Activated CD4-positive, alpha-beta T cell treated with anti-CD3 and anti-CD28 coated beads, Interleukin-2, Interleukin-4, amounts not matched to agents 100 ng/mL and 50 ng/mL, durations not matched to agents 16 hours and 8 hours (primary cell): Measurements from ENCODE around the gene PSMD1.
"Not testable (repeated sequence)": the region's sequence is repeated elsewhere in the genome, so short reads cannot be mapped to it uniquely, and the experiment has no call there.

Experiments
- DNase-seq: peaks from one replicate; pipeline ENCODE4 v3.0.0-alpha.2; 2020; ENCODE audit warnings: low spot score

The PSMD1 gene

GRCh38 chr2:231117148-231117547 lies 60.5 kb downstream of the PSMD1 start:
- DNase-seq, result no peak

GRCh38 chr2:231117922-231118613 lies 61.4 kb downstream of the PSMD1 start:
- no peak for DNase-seq

- no peak for DNase-seq
Observed at GRCh38 chr2:231118614-231118942, 61.9 kb downstream of the PSMD1 start.

- DNase-seq, result peak; percentile 4
Observed at GRCh38 chr2:231123362-231123898, 66.8 kb downstream of the PSMD1 start.

- peak; percentile 68 for DNase-seq
Observed at GRCh38 chr2:231124838-231125568, 68.3 kb downstream of the PSMD1 start, which contains the start of gene HTR2B. Gene HTR2B, minus strand, starts transcription at chr2:231125042. Its CDS starts 1,278 bp downstream, at chr2:231123764.

- no peak for DNase-seq
Observed at GRCh38 chr2:231126123-231126522, 69.5 kb downstream of the PSMD1 start.

GRCh38 chr2:231127480-231127879 lies 70.8 kb downstream of the PSMD1 start:
- DNase-seq, result no peak

- no peak for DNase-seq
Observed at GRCh38 chr2:231127936-231128335, 71.3 kb downstream of the PSMD1 start.

- DNase-seq, result no peak
Observed at GRCh38 chr2:231128541-231128940, 71.9 kb downstream of the PSMD1 start.

GRCh38 chr2:231129216-231129615 lies 72.5 kb downstream of the PSMD1 start:
- DNase-seq, result no peak

GRCh38 chr2:231130336-231131056 lies 73.8 kb downstream of the PSMD1 start:
- DNase-seq, result no peak

GRCh38 chr2:231132129-231132528 lies 75.5 kb downstream of the PSMD1 start:
- no peak for DNase-seq

GRCh38 chr2:231133365-231134099 lies 76.9 kb downstream of the PSMD1 start:
- no peak for DNase-seq

- DNase-seq, result no peak
Observed at GRCh38 chr2:231134910-231135655, 78.4 kb downstream of the PSMD1 start.

- no peak for DNase-seq
Observed at GRCh38 chr2:231138699-231139098, 82.0 kb downstream of the PSMD1 start.

- no peak for DNase-seq
Observed at GRCh38 chr2:231139796-231140195, 83.1 kb downstream of the PSMD1 start.

- DNase-seq, result not testable (repeated sequence)
Observed at GRCh38 chr2:231140808-231141207, 84.1 kb downstream of the PSMD1 start.

- DNase-seq, result no peak
Observed at GRCh38 chr2:231144896-231145295, 88.2 kb downstream of the PSMD1 start.

GRCh38 chr2:231146665-231147064 lies 90.0 kb downstream of the PSMD1 start:
- DNase-seq, result no peak

- no peak for DNase-seq
Observed at GRCh38 chr2:231152800-231153557, 96.3 kb downstream of the PSMD1 start.

GRCh38 chr2:231159306-231159705 lies 102.6 kb downstream of the PSMD1 start:
- no peak for DNase-seq
